ENCODE data around the gene SIRT3.

Gene SIRT3

DNA sequence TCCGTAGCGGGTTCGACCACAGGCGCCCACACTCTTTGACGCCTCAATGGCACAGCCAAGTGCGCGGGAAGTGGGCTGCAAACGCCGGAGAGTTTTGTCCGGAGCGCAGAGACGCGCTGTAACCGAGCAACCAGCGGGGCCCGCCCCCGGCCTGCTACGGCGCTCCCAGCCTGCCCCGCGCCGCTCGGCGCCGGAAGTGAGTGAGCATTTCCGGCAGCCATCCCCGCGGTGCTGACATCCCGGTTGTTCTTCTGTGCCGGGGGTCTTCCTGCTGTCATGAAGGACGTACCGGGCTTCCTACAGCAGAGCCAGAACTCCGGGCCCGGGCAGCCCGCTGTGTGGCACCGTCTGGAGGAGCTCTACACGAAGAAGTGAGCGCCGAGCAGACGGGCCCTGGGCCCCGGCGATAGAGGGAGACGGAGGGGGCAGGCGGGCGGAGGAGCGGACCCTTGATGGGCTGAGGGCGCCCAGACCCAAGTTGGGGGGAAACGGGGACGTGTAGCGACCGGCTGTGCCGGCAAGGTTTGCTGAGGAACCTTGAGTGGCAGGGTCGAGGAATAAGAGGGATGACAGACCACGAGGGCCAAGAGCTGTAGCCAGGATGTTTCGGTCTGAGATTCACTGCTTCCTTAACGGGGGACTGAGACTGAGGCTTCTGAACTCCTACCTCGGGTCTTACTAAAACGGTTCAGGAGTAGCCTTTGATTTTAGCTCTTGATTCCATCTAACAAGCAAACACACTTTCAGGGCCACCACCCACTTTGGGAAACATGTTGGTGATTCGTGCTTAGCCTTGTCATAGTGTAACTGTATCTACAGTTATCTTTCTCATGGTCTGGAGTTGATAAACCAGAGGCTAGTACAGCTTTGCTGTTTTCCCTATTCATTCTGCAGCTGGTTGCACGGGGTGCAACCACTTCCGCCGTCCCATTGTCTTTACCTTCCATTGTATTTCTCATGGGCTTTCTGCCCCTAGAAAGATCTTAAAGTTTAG, 929 bp upstream of the SIRT3 start, which contains the start of gene PSMD13:
Gene PSMD13 (plus strand): TSS at position 203 of the 994 bp plus-strand sequence. CDS start 74 bp downstream, at position 277.
- Histone ChIP-seq H3K27ac (ENCODE audit: low read depth, low read length) (peak within 1 kb of the TSS; percentile 92), H3K36me3 (ENCODE audit: insufficient read depth, low read length) (0 out of 2 replicates have a peak, but pooled peaks cover 5% of the 10 kb centered on the region), H3K4me3 (ENCODE audit: low read depth, low read length) (peak within 1 kb of the TSS; percentile 92), H3K27me3 (ENCODE audit: insufficient read depth, low read length) (no peaks in the 10 kb centered on the region), H2AFZ (ENCODE audit: low read length, unreplicated experiment) (peak within 1 kb of the TSS; percentile 96), H3K79me2 (ENCODE audit: control insufficient read depth, insufficient read depth, low read length, unreplicated experiment) (peaks cover 56% of the 10 kb centered on the region), H3K4me1 (ENCODE audit: control insufficient read depth, insufficient read depth, low read length, unreplicated experiment) (peaks cover 13% of the 10 kb centered on the region)

DNA sequence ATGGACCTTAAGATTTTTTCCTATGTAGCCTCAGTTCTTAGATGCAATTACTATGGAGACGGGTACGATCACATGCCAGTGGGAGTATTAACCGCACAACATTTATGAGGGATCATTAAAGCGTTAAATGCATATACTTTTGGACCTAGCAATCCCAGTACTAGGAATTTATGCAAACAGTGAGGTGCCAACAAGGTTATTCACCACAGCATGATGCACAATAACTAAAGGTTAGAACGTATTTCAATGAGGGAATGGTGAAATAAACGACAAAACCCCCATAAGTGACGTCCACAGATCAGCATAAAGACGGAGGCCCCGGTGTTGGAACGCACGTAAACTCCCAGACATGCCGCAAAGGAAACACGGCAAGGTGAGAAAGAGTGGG, 539 bp downstream of the SIRT3 start:
- 0 out of 2 replicates have a peak, but pooled peaks cover 5% of the 10 kb centered on the region for H3K36me3 ChIP-seq (ENCODE audit: insufficient read depth, low read length)
- H3K27me3 ChIP-seq (ENCODE audit: insufficient read depth, low read length) = no peaks in the 10 kb centered on the region
- peaks cover 13% of the 10 kb centered on the region for H3K4me1 ChIP-seq (ENCODE audit: control insufficient read depth, insufficient read depth, low read length, unreplicated experiment)
- H2AFZ ChIP-seq (ENCODE audit: low read length, unreplicated experiment) = peak overlapping the region; percentile 96
- peak overlapping the region; percentile 92 for H3K4me3 ChIP-seq (ENCODE audit: low read depth, low read length)
- H3K79me2 ChIP-seq (ENCODE audit: control insufficient read depth, insufficient read depth, low read length, unreplicated experiment) = peaks cover 50% of the 10 kb centered on the region
- H3K27ac ChIP-seq (ENCODE audit: low read depth, low read length) = peak overlapping the region; percentile 49

DNA sequence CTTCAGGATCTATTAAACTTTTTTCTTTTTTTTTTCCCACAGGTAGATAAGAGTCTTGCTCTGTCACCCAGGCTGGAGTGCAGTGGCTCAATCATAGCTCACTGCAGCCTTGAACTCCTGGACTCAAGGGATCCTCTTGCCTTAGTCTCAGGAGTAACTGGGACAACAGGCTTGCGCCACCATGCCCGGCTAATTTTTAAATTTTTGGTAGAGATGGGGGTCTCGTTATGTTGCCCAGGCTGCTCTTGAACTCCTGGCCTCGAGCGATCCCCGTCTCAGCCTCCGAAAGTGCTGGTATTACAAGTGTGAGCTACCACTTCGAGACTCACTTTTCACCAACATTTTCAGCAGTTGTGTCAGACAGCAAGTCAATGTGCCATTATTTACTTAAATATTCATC, 962 bp downstream of the SIRT3 start:
- Histone ChIP-seq H3K27ac (ENCODE audit: low read depth, low read length) (peak overlapping the region; percentile 49; the same call in 1 of the 2 replicates), H3K79me2 (ENCODE audit: control insufficient read depth, insufficient read depth, low read length, unreplicated experiment) (peaks cover 47% of the 10 kb centered on the region), H3K4me3 (ENCODE audit: low read depth, low read length) (peak overlapping the region; percentile 92)

DNA sequence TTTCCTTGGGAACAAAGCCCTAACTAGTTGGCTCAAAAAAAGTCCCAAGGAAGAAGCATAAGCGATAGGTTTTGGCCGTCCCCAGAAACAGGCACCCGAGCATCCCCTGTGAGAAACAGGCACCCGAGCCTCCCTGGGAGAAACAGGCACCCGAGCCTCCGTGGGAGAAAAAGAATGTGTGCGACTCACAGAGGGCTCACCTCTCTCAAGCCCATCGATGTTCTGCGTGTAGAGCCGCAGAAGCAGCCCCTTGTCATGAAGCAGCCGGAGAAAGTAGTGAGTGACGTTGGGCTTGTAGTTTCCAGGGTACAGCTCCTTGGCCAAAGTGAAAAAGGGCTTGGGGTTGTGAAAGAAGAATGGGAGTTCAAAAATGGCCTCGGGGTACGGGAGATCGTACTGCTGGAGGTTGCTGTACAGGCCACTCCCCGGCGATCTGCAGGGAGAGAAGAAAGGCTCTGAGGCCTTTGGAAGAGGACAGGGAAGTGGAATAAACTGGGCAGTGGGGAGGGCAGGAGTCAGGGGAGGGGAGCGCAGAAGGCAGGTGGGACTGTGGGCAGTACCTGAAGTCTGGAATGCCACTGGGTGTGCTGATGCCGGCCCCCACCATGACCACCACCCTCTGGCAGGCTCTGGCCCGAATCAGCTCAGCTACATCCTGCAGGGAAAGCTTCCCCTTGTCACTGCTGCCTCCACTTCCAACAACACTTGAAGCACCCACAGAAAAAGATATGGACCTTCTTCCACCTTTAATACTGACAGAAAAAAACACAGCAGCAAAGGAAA, 3.2 kb downstream of the SIRT3 start:
- Histone ChIP-seq H3K27ac (ENCODE audit: low read depth, low read length) (no peak overlapping the region), H2AFZ (ENCODE audit: low read length, unreplicated experiment) (no peak overlapping the region), H3K79me2 (ENCODE audit: control insufficient read depth, insufficient read depth, low read length, unreplicated experiment) (peaks cover 30% of the 10 kb centered on the region), H3K4me3 (ENCODE audit: low read depth, low read length) (no peak overlapping the region), H3K36me3 (ENCODE audit: insufficient read depth, low read length) (peaks cover 7% of the 10 kb centered on the region; the same call in 1 of the 2 replicates), H3K4me1 (ENCODE audit: control insufficient read depth, insufficient read depth, low read length, unreplicated experiment) (peaks cover 4% of the 10 kb centered on the region), H3K27me3 (ENCODE audit: insufficient read depth, low read length) (no peaks in the 10 kb centered on the region)

More for the DNA sequence above, 962 bp downstream of the SIRT3 start:
- Histone ChIP-seq H3K27me3 (ENCODE audit: insufficient read depth, low read length) (no peaks in the 10 kb centered on the region), H2AFZ (ENCODE audit: low read length, unreplicated experiment) (peak overlapping the region; percentile 96), H3K36me3 (ENCODE audit: insufficient read depth, low read length) (0 out of 2 replicates have a peak, but pooled peaks cover 5% of the 10 kb centered on the region), H3K4me1 (ENCODE audit: control insufficient read depth, insufficient read depth, low read length, unreplicated experiment) (peaks cover 13% of the 10 kb centered on the region)

DNA sequence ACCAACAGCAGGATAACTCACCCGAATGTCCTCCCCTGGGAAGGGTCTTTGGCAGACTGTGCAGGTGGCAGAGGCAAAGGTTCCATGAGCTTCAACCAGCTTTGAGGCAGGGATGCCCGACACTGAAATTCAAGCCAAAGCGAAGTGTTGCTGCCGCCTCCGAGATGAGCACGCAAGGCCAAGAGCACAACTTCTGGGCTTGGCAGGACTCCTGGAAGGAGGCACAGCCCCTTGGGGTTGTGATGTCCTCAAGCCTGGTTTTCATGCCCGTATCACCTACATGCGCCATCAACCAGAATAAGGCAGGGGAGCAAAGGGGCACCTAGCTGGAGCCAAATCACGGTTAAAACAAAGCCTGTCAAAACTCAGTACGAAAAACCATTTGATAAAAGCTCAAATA, 5.7 kb downstream of the SIRT3 start:
- H3K4me3 ChIP-seq (ENCODE audit: low read depth, low read length) = no peak overlapping the region
- peaks cover 8% of the 10 kb centered on the region for H3K4me1 ChIP-seq (ENCODE audit: control insufficient read depth, insufficient read depth, low read length, unreplicated experiment)
- no peak overlapping the region for H2AFZ ChIP-seq (ENCODE audit: low read length, unreplicated experiment)
- no peak overlapping the region for H3K27ac ChIP-seq (ENCODE audit: low read depth, low read length)
- H3K36me3 ChIP-seq (ENCODE audit: insufficient read depth, low read length) = peaks cover 7% of the 10 kb centered on the region; the same call in 1 of the 2 replicates
- H3K27me3 ChIP-seq (ENCODE audit: insufficient read depth, low read length) = no peaks in the 10 kb centered on the region
- H3K79me2 ChIP-seq (ENCODE audit: control insufficient read depth, insufficient read depth, low read length, unreplicated experiment) = peaks cover 18% of the 10 kb centered on the region

DNA sequence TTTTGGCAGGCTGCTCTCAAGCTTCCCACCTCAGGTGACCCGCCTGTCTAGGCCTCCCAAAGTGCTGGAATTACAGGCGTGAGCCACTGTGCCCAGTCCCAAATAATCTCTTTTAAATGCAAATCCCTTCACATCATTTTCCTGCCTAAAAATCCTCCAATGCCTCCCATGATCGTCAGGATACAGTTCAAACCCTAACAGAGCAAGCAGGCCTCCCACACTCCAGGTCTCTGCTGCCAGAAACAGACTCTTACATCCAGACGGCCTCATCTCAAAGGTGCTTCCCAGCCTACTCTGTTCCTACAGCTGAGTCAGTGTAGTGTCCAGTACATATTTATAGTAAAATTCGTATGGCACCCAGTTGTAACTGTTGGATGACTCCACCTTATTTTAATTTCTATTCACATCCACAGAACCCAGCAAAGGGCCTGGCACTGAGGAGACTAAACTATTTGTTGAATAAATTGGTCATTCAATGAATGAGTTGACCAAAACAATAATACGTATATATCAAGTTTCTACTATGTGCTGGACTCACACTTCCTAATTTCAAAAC, 8.2 kb downstream of the SIRT3 start:
- no peak overlapping the region for H2AFZ ChIP-seq (ENCODE audit: low read length, unreplicated experiment)
- peaks cover 7% of the 10 kb centered on the region; the same call in 1 of the 2 replicates for H3K36me3 ChIP-seq (ENCODE audit: insufficient read depth, low read length)
- H3K4me1 ChIP-seq (ENCODE audit: control insufficient read depth, insufficient read depth, low read length, unreplicated experiment) = peaks cover 8% of the 10 kb centered on the region
- H3K4me3 ChIP-seq (ENCODE audit: low read depth, low read length) = no peak overlapping the region
- H3K79me2 ChIP-seq (ENCODE audit: control insufficient read depth, insufficient read depth, low read length, unreplicated experiment) = peaks cover 5% of the 10 kb centered on the region
- no peaks in the 10 kb centered on the region for H3K27me3 ChIP-seq (ENCODE audit: insufficient read depth, low read length)
- no peak overlapping the region for H3K27ac ChIP-seq (ENCODE audit: low read depth, low read length)

DNA sequence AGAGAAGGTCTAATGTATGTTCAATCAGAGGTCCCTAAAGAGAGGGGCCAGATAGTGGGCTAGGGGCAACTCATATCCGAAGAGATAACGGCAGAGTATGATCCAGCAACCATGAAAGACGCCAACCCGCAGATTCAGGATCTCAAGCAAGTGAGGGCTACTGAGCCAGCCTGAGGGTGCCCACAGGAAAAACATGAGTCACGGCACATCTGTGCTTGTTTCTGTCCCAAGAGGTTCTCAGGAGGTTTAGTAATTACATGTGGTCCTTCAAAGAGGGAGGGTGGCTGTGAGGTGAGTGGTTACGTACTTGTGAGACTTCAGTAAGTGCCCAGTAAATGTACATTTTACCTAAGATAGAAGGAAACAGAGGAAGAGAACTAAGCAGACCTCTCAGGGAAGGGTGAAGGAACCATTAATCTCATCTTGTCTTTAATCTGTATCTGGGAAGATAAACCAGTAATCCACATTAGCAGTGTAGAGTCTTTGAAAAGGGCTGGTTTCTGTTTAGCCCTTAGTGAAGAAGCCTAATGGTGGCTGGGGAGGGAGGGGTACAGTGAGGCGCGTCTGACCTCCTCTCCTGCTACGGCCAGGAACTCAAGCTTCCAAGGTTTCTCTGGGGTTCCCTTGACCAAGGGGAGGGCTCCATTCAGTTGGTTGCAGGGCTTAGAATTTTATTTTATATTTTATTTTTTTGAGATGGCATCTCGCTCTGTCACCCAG, 10.2 kb downstream of the SIRT3 start:
- Histone ChIP-seq H3K27me3 (ENCODE audit: insufficient read depth, low read length) (no peaks in the 10 kb centered on the region), H3K4me3 (ENCODE audit: low read depth, low read length) (no peak overlapping the region), H3K4me1 (ENCODE audit: control insufficient read depth, insufficient read depth, low read length, unreplicated experiment) (peaks cover 8% of the 10 kb centered on the region), H3K79me2 (ENCODE audit: control insufficient read depth, insufficient read depth, low read length, unreplicated experiment) (peaks cover 4% of the 10 kb centered on the region), H3K36me3 (ENCODE audit: insufficient read depth, low read length) (peaks cover 7% of the 10 kb centered on the region; the same call in 1 of the 2 replicates), H2AFZ (ENCODE audit: low read length, unreplicated experiment) (no peak overlapping the region), H3K27ac (ENCODE audit: low read depth, low read length) (no peak overlapping the region)

DNA sequence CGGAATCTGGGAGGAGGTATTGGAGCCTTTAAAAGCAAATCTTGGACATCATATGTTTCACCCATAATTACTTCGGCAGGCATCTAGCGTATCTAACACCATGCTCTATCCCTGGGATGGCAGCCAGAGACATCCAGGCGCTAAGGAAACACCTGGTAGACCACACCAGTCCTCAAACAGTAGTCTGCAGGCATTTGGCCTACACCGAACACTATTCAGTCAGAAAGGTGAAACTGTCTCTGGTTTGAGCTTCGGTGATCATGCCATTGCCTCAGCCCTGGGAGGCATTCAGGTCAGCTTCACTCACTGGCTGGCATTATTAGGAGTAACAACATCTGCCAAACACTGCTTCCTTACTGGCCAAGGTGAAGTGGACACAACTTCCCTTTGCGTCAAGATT, 11.7 kb downstream of the SIRT3 start:
- H3K27ac ChIP-seq (ENCODE audit: low read depth, low read length) = no peak overlapping the region
- peaks cover 4% of the 10 kb centered on the region for H3K79me2 ChIP-seq (ENCODE audit: control insufficient read depth, insufficient read depth, low read length, unreplicated experiment)
- H3K4me3 ChIP-seq (ENCODE audit: low read depth, low read length) = no peak overlapping the region
- H3K4me1 ChIP-seq (ENCODE audit: control insufficient read depth, insufficient read depth, low read length, unreplicated experiment) = peaks cover 8% of the 10 kb centered on the region
- no peaks in the 10 kb centered on the region for H3K27me3 ChIP-seq (ENCODE audit: insufficient read depth, low read length)
- H2AFZ ChIP-seq (ENCODE audit: low read length, unreplicated experiment) = no peak overlapping the region
- peaks cover 7% of the 10 kb centered on the region; the same call in 1 of the 2 replicates for H3K36me3 ChIP-seq (ENCODE audit: insufficient read depth, low read length)

DNA sequence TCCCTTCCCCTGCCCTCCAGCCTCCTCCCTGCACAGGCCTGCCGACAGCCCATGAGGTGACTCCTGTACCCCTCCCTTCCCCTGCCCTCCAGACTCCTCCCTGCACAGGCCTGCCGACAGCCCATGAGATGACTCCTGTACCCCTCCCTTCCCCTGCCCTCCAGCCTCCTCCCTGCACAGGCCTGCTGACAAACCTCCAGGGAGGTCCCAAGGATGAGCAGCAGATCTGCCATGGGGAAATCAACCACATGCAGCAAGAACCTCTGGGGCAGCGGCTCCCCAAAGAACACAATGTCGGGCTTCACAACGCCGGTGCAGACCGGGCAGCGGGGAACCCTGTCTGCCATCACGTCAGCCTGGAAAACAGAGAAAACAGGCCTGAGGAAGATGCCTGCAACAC, 12.3 kb downstream of the SIRT3 start:
- Histone ChIP-seq H3K4me1 (ENCODE audit: control insufficient read depth, insufficient read depth, low read length, unreplicated experiment) (peaks cover 8% of the 10 kb centered on the region), H3K27ac (ENCODE audit: low read depth, low read length) (no peak overlapping the region), H2AFZ (ENCODE audit: low read length, unreplicated experiment) (no peak overlapping the region), H3K27me3 (ENCODE audit: insufficient read depth, low read length) (no peaks in the 10 kb centered on the region), H3K4me3 (ENCODE audit: low read depth, low read length) (no peak overlapping the region), H3K36me3 (ENCODE audit: insufficient read depth, low read length) (peaks cover 5% of the 10 kb centered on the region; the same call in 1 of the 2 replicates), H3K79me2 (ENCODE audit: control insufficient read depth, insufficient read depth, low read length, unreplicated experiment) (peaks cover 4% of the 10 kb centered on the region)
